GM23338 (cell line): ENCODE measurements around the gene SELENOO. TPM values are rescaled to one million over a fixed set of nuclear protein-coding genes. Genes with fewer than 3 reads are reported as not detected.

Experiments
- ATAC-seq: fragments of 200-7000 bp; cut with Tn5 transposase; 3 replicates; pipeline ENCODE4 v1.9.1; 2020
- DNase-seq: peaks from one replicate; pipeline ENCODE4 v3.0.0-alpha.2; 2015; ENCODE audit warnings: low spot score
- H2AFZ ChIP-seq: fragments of 200-600 bp; sonication (generic); 2 replicates; pipeline ENCODE4 v1.8.0; 2016; ENCODE audit warnings: antibody characterized with exemption, mild to moderate bottlenecking, moderate library complexity
- H3F3A ChIP-seq: fragments of 200-600 bp; sonication (generic); replicated peaks from 2 replicates; pipeline ENCODE4 v1.8.0; 2017; ENCODE audit warnings: antibody characterized with exemption, mixed run types, low read depth
- H3K27ac ChIP-seq: fragments of 200-600 bp; sonication (generic); 2 replicates; pipeline ENCODE4 v1.6.1; 2016; ENCODE audit warnings: low read depth
- H3K27me3 ChIP-seq: fragments of 200-600 bp; sonication (generic); 2 replicates; pipeline ENCODE4 v1.8.0; 2016; ENCODE audit warnings: mild to moderate bottlenecking, mixed run types, moderate library complexity; ENCODE audit not compliant: insufficient read depth
- H3K36me3 ChIP-seq: fragments of 200-600 bp; sonication (generic); 2 replicates; pipeline ENCODE4 v1.8.0; 2016; ENCODE audit warnings: mild to moderate bottlenecking; ENCODE audit not compliant: insufficient read depth
- H3K4me1 ChIP-seq: fragments of 200-600 bp; sonication (generic); 2 replicates; pipeline ENCODE4 v1.8.0; 2016; ENCODE audit warnings: mild to moderate bottlenecking, moderate library complexity; ENCODE audit not compliant: insufficient read depth
- H3K4me2 ChIP-seq: fragments of 200-600 bp; sonication (generic); 2 replicates; pipeline ENCODE4 v1.7.1; 2017; ENCODE audit warnings: mixed run types
- H3K4me3 ChIP-seq: fragments of 200-600 bp; sonication (generic); 2 replicates; pipeline ENCODE4 v1.6.1; 2016; ENCODE audit warnings: mixed run types
- H3K79me2 ChIP-seq: fragments of 200-600 bp; sonication (generic); replicated peaks from 2 replicates; pipeline ENCODE4 v1.8.0; 2017; ENCODE audit warnings: mild to moderate bottlenecking; ENCODE audit not compliant: insufficient read depth
- H3K9me2 ChIP-seq: fragments of 200-600 bp; sonication (generic); 2 replicates; pipeline ENCODE4 v1.8.0; 2017; ENCODE audit not compliant: insufficient read depth
- H4K20me1 ChIP-seq: fragments of 200-600 bp; sonication (generic); replicated peaks from 2 replicates; pipeline ENCODE4 v1.8.0; 2017; ENCODE audit warnings: mild to moderate bottlenecking; ENCODE audit not compliant: insufficient read depth
- H3K27ac Mint-ChIP-seq: 2 replicates; pipeline ENCODE4 v1.8.0; 2020; ENCODE audit warnings: inconsistent platforms, mild to moderate bottlenecking, moderate library complexity, mixed read lengths
- H3K27me3 Mint-ChIP-seq: 3 replicates; pipeline ENCODE4 v1.8.0; 2022; ENCODE audit warnings: low read depth, mild to moderate bottlenecking, moderate library complexity, mixed read lengths, inconsistent platforms; ENCODE audit not compliant: insufficient read depth, poor library complexity
- H3K36me3 Mint-ChIP-seq: 3 replicates; pipeline ENCODE4 v1.8.0; 2021; ENCODE audit warnings: low read depth, mild to moderate bottlenecking, inconsistent platforms, moderate library complexity, mixed read lengths
- H3K4me1 Mint-ChIP-seq: 3 replicates; pipeline ENCODE4 v1.8.0; 2020; ENCODE audit warnings: mild to moderate bottlenecking, inconsistent platforms, mixed read lengths
- H3K4me3 Mint-ChIP-seq: 3 replicates; pipeline ENCODE4 v1.8.0; 2021; ENCODE audit warnings: moderate library complexity, mild to moderate bottlenecking, inconsistent platforms, mixed read lengths
- H3K9me3 Mint-ChIP-seq: 3 replicates; pipeline ENCODE4 v1.8.0; 2020; ENCODE audit warnings: moderate library complexity, mild to moderate bottlenecking, inconsistent platforms, mixed read lengths
- CREB1 ChIP-seq: fragments of 250-450 bp; sonication (Bioruptor Pico); IDR thresholded peaks from 2 replicates; pipeline ENCODE4 v1.5.0; 2020; ENCODE audit warnings: low read depth, mild to moderate bottlenecking, moderate library complexity
- EZH2 ChIP-seq: fragments of 200-600 bp; sonication (generic); IDR thresholded peaks from one replicate; pipeline ENCODE4 v1.8.0; 2017; ENCODE audit warnings: antibody characterized with exemption, mild to moderate bottlenecking, low read depth; ENCODE audit not compliant: unreplicated experiment
- EZH2phosphoT487 ChIP-seq: fragments of 200-600 bp; sonication (generic); IDR thresholded peaks from one replicate; pipeline ENCODE4 v1.8.1; 2018; ENCODE audit warnings: antibody characterized with exemption; ENCODE audit not compliant: unreplicated experiment
- JUNB ChIP-seq: IDR thresholded peaks from one replicate; pipeline ENCODE4 v1.6.1; 2016; ENCODE audit warnings: antibody characterized with exemption; ENCODE audit not compliant: unreplicated experiment
- NANOG ChIP-seq: IDR thresholded peaks from 2 replicates; pipeline ENCODE4 v1.6.1; 2016; ENCODE audit warnings: antibody characterized with exemption, borderline replicate concordance
- POLR2AphosphoS5 ChIP-seq: IDR thresholded peaks from 2 replicates; pipeline ENCODE4 v1.6.1; 2016; ENCODE audit warnings: antibody characterized with exemption, low read depth
- STAT1 ChIP-seq: IDR thresholded peaks from one replicate; pipeline ENCODE4 v1.6.1; 2016; ENCODE audit warnings: antibody characterized with exemption; ENCODE audit not compliant: unreplicated experiment
- ZNF114 ChIP-seq: fragments of 250-450 bp; sonication (Bioruptor Pico); IDR thresholded peaks from 2 replicates; pipeline ENCODE4 v1.5.0; 2020; ENCODE audit warnings: mild to moderate bottlenecking, moderate library complexity
- ZNF331 ChIP-seq: fragments of 250-450 bp; sonication (Bioruptor Pico); IDR thresholded peaks from 2 replicates; pipeline ENCODE4 v1.5.0; 2020; ENCODE audit warnings: low read depth, mild to moderate bottlenecking, moderate library complexity
- polyA plus RNA-seq: library from polyadenylated mRNA; unstranded; fragments of >200 nt; fragmentation: Nextera tagmentation; extraction: Ambion mirVana; gene quantifications from 2 replicates; pipeline ENCODE4 v1.2.1, GENCODE V29; 2016
- total RNA-seq: library from RNA; depleted of rRNA; stranded (reverse); fragments of >200 nt; shearing (Covaris generic); gene quantifications from 2 replicates; pipeline ENCODE4 v1.2.3, GENCODE V29; 2014
- TF ChIP-seq, protein P1 (sequence below), 2 experiments: fragments of 200-600 bp in 1 of 2; sonication (generic) in 1 of 2; conservative IDR thresholded peaks; 2 replicates each; pipeline versions ENCODE4 v1.5.1 to v1.6.1; 2016 to 2017; ENCODE audit warnings: antibody characterized with exemption in 2 of 2, low read depth in 2 of 2, mild to moderate bottlenecking in 2 of 2, moderate library complexity in 1 of 2
- TF ChIP-seq, protein P2 (sequence below): IDR thresholded peaks from 2 replicates; pipeline ENCODE4 v1.6.1; 2016; ENCODE audit warnings: antibody characterized with exemption
- TF ChIP-seq, protein P3 (sequence below): fragments of 250-450 bp; sonication (Bioruptor Pico); IDR thresholded peaks from 2 replicates; pipeline ENCODE4 v1.5.0; 2020; ENCODE audit warnings: mild to moderate bottlenecking, moderate library complexity
- TF ChIP-seq, protein P4 (sequence below): IDR thresholded peaks from one replicate; pipeline ENCODE4 v1.6.1; 2018; ENCODE audit warnings: antibody characterized with exemption; ENCODE audit not compliant: unreplicated experiment

SELENOO gene
- total and polyA plus RNA-seq, 2 experiments from 2014 or later, result 6.8 to 21.3 TPM

DNA sequence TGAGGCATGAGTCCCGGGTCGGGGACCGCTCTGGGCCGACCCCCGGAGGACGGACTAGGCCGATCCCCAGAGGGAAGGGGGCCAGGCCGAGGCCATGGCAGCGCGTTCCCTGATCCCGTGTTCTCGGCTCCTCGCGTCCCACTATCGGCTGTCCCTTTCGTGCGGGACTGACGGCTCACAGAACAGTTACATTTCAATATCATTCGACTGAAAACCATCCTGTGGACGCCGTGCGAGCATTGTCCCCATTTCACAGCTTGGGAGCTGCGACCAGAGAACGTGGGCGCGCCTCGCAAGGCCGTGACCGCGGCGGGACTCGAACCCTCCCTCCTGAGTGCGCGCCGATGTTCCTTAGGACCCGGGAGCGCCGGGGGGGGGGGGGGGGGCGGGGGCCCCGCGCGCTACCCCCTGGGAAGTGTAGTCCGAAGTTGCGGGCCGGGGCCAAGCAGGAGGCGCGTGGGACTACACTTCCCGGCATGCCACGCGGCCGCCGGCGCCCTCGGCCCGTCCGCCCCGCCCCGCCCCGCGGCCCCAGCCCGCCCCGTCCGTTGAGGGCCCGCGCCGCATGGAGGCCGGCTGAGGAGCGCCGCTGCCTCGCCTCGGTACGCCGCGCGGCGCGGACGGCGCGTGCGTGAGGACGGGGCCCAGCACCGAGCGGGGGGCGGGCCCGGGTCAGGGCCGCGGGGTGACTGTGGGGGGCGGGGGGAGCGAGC lies 15.3 kb upstream of the SELENOO start, which contains the start of gene TRABD:
TRABD (plus strand) TSS at position 539 of the 713 bp plus-strand sequence. CDS start 7,148 bp downstream, outside the sequence.
- H4K20me1 ChIP-seq, result peaks cover 5% of the 10 kb centered on the region; the same call in 1 of the 2 replicates
- peaks cover 24% of the 10 kb centered on the region for H3K79me2 ChIP-seq
- Mint-ChIP-seq H3K4me1 (peaks cover 16% of the 10 kb centered on the region), H3K27me3 (peaks cover 18% of the 10 kb centered on the region), H3K4me3 (peak within 1 kb of the TSS; percentile 92), H3K36me3 (no peaks in the 10 kb centered on the region), H3K27ac (no peak within 1 kb of the TSS), H3K9me3 (no peaks in the 10 kb centered on the region)
- H3K4me1 ChIP-seq, result peaks cover 13% of the 10 kb centered on the region
- no peak within 1 kb of the TSS for H3K27ac ChIP-seq
- H3K27me3 ChIP-seq, result 0 out of 2 replicates have a peak, but pooled peaks cover 10% of the 10 kb centered on the region
- TF ChIP-seq, protein P1, sequence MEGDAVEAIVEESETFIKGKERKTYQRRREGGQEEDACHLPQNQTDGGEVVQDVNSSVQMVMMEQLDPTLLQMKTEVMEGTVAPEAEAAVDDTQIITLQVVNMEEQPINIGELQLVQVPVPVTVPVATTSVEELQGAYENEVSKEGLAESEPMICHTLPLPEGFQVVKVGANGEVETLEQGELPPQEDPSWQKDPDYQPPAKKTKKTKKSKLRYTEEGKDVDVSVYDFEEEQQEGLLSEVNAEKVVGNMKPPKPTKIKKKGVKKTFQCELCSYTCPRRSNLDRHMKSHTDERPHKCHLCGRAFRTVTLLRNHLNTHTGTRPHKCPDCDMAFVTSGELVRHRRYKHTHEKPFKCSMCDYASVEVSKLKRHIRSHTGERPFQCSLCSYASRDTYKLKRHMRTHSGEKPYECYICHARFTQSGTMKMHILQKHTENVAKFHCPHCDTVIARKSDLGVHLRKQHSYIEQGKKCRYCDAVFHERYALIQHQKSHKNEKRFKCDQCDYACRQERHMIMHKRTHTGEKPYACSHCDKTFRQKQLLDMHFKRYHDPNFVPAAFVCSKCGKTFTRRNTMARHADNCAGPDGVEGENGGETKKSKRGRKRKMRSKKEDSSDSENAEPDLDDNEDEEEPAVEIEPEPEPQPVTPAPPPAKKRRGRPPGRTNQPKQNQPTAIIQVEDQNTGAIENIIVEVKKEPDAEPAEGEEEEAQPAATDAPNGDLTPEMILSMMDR (conservative IDR thresholded peaks at IDR 0.05; ENCODE audit: low read depth in 2 of 2), result no peak
- no peak for TF ChIP-seq STAT1
- TF ChIP-seq ZNF114 (CRISPR knock-in tag), result no peak
- TF ChIP-seq CREB1, result no peak
- no peak for TF ChIP-seq JUNB
- no peak for TF ChIP-seq EZH2
- TF ChIP-seq POLR2AphosphoS5, result no peak; the same call in 1 of the 2 replicates
- TF ChIP-seq, protein P2, sequence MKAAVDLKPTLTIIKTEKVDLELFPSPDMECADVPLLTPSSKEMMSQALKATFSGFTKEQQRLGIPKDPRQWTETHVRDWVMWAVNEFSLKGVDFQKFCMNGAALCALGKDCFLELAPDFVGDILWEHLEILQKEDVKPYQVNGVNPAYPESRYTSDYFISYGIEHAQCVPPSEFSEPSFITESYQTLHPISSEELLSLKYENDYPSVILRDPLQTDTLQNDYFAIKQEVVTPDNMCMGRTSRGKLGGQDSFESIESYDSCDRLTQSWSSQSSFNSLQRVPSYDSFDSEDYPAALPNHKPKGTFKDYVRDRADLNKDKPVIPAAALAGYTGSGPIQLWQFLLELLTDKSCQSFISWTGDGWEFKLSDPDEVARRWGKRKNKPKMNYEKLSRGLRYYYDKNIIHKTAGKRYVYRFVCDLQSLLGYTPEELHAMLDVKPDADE, result no peak
- no peak for TF ChIP-seq ZNF331 (CRISPR knock-in tag)
- TF ChIP-seq, protein P3, sequence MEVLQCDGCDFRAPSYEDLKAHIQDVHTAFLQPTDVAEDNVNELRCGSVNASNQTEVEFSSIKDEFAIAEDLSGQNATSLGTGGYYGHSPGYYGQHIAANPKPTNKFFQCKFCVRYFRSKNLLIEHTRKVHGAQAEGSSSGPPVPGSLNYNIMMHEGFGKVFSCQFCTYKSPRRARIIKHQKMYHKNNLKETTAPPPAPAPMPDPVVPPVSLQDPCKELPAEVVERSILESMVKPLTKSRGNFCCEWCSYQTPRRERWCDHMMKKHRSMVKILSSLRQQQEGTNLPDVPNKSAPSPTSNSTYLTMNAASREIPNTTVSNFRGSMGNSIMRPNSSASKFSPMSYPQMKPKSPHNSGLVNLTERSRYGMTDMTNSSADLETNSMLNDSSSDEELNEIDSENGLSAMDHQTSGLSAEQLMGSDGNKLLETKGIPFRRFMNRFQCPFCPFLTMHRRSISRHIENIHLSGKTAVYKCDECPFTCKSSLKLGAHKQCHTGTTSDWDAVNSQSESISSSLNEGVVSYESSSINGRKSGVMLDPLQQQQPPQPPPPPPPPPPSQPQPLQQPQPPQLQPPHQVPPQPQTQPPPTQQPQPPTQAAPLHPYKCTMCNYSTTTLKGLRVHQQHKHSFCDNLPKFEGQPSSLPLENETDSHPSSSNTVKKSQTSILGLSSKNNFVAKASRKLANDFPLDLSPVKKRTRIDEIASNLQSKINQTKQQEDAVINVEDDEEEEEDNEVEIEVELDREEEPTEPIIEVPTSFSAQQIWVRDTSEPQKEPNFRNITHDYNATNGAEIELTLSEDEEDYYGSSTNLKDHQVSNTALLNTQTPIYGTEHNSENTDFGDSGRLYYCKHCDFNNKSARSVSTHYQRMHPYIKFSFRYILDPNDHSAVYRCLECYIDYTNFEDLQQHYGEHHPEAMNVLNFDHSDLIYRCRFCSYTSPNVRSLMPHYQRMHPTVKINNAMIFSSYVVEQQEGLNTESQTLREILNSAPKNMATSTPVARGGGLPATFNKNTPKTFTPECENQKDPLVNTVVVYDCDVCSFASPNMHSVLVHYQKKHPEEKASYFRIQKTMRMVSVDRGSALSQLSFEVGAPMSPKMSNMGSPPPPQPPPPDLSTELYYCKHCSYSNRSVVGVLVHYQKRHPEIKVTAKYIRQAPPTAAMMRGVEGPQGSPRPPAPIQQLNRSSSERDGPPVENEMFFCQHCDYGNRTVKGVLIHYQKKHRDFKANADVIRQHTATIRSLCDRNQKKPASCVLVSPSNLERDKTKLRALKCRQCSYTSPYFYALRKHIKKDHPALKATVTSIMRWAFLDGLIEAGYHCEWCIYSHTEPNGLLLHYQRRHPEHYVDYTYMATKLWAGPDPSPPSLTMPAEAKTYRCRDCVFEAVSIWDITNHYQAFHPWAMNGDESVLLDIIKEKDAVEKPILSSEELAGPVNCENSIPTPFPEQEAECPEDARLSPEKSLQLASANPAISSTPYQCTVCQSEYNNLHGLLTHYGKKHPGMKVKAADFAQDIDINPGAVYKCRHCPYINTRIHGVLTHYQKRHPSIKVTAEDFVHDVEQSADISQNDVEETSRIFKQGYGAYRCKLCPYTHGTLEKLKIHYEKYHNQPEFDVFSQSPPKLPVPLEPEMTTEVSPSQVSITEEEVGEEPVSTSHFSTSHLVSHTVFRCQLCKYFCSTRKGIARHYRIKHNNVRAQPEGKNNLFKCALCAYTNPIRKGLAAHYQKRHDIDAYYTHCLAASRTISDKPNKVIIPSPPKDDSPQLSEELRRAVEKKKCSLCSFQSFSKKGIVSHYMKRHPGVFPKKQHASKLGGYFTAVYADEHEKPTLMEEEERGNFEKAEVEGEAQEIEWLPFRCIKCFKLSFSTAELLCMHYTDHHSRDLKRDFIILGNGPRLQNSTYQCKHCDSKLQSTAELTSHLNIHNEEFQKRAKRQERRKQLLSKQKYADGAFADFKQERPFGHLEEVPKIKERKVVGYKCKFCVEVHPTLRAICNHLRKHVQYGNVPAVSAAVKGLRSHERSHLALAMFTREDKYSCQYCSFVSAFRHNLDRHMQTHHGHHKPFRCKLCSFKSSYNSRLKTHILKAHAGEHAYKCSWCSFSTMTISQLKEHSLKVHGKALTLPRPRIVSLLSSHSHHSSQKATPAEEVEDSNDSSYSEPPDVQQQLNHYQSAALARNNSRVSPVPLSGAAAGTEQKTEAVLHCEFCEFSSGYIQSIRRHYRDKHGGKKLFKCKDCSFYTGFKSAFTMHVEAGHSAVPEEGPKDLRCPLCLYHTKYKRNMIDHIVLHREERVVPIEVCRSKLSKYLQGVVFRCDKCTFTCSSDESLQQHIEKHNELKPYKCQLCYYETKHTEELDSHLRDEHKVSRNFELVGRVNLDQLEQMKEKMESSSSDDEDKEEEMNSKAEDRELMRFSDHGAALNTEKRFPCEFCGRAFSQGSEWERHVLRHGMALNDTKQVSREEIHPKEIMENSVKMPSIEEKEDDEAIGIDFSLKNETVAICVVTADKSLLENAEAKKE, result no peak
- TF ChIP-seq, protein P4, sequence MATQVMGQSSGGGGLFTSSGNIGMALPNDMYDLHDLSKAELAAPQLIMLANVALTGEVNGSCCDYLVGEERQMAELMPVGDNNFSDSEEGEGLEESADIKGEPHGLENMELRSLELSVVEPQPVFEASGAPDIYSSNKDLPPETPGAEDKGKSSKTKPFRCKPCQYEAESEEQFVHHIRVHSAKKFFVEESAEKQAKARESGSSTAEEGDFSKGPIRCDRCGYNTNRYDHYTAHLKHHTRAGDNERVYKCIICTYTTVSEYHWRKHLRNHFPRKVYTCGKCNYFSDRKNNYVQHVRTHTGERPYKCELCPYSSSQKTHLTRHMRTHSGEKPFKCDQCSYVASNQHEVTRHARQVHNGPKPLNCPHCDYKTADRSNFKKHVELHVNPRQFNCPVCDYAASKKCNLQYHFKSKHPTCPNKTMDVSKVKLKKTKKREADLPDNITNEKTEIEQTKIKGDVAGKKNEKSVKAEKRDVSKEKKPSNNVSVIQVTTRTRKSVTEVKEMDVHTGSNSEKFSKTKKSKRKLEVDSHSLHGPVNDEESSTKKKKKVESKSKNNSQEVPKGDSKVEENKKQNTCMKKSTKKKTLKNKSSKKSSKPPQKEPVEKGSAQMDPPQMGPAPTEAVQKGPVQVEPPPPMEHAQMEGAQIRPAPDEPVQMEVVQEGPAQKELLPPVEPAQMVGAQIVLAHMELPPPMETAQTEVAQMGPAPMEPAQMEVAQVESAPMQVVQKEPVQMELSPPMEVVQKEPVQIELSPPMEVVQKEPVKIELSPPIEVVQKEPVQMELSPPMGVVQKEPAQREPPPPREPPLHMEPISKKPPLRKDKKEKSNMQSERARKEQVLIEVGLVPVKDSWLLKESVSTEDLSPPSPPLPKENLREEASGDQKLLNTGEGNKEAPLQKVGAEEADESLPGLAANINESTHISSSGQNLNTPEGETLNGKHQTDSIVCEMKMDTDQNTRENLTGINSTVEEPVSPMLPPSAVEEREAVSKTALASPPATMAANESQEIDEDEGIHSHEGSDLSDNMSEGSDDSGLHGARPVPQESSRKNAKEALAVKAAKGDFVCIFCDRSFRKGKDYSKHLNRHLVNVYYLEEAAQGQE, result no peak
- no peak for TF ChIP-seq EZH2phosphoT487
- no peak for TF ChIP-seq NANOG
- no peaks in the 10 kb centered on the region for H3F3A ChIP-seq
- H2AFZ ChIP-seq, result peak within 1 kb of the TSS; percentile 96
- peak within 1 kb of the TSS; percentile 89 for H3K4me2 ChIP-seq
- DNase-seq (peak; percentile 92), ATAC-seq (peak; percentile 32)
- peak within 1 kb of the TSS; percentile 73 for H3K4me3 ChIP-seq
- no peaks in the 10 kb centered on the region for H3K9me2 ChIP-seq
- H3K36me3 ChIP-seq, result no peaks in the 10 kb centered on the region
